GM21737 (cell line): ENCODE measurements around the gene KLHDC1.
A peak's percentile ranks its signal among the peaks of the same experiment; 100 is the strongest.
"Not testable (repeated sequence)": the region's sequence is repeated elsewhere in the genome, so short reads cannot be mapped to it uniquely, and the experiment has no call there.

Experiments
- ATAC-seq: cut with Tn5 transposase; IDR thresholded peaks from one replicate; pipeline ENCODE4 v1.9.1; 2021; ENCODE audit warnings: mild to moderate bottlenecking, moderate library complexity; ENCODE audit not compliant: unreplicated experiment

The KLHDC1 gene

DNA sequence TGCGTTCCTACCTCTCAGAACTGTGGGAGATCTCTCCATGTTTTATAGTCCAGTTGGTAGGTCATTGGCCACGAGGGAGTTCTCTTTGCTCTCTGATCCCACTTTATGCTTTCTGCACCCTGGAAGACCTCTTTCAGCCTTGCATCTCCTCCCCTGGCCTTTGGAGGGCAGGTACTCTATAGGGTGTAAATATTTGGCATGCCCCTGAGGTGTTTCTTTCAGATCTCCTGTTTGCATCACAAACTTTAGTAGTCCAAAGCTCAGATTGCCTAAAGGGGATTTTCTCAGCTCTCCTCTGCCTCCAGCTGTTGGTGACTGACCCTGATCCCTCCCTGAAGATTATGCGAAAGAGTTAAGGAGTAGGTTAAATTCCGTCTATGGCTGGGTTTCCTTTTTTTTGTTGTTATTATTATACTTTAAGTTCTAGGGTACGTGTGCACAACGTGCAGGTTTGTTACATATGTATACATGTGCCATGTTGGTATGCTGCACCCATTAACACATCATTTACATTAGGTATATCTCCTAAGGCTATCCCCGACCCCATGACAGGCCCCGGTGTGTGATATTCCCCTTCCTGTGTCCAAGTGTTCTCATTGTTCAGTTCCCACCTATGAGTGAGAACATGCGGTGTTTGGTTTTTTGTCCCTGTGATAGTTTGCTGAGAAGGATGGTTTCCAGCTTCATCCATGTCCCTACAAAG lies 29.0 kb downstream of the KLHDC1 start:
- not testable (repeated sequence) for ATAC-seq

DNA sequence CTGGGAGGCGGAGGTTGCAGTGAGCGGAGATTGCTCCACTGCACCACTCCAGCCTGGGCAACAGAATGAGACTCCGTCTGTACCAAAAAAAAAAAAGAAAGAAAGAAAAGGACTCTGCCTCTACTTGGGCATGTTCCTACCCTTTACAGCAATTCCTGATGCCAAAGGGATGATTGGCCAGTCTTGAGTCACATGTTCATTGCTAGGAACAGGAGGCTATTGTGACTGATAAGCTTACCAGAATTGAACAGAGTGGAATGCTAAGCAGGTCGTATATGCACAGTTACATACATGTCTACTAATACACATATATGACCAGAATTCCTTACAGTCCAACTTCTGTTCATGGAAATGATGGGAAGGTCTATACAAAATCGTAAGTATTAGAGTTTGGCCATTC lies 34.3 kb downstream of the KLHDC1 start:
- no peak for ATAC-seq

DNA sequence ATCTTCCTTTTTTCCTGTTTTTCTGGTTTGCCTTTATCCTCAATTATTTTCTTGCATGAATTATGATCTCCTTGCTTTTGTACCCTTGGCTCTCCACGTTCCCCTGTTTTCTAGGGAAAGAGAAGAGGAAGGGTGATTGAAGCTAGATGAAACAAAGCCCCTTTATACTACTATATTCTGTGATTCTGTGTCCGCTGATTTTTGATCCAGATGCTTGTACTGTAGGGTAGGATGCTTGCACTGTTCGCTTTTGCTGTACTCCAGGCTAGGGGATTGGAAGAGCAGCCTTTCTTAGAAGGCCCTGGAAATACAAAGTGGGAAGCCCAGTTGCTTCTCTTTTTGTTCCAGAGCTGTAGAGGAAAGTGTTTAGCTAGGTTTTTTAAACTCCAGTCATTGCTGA lies 40.0 kb downstream of the KLHDC1 start:
- no peak for ATAC-seq

DNA sequence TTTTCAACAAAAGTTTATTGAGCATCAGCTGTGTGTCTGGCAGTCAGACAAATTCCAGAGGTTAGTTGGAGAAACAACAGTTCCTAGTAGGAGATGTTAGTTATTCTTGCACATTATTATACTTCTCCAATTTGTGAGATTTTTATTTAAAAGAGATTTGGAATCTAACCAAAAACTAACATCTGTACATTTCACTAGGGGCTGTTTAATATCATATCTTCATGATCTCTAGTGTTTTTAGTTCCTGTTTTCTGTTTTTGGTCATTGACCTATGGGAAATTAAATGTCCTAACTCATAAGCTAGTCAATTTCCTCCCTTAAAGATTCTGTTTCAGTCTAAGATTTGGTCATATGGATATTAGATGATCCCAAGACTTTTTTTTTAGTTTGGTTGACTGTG lies 40.9 kb downstream of the KLHDC1 start:
- ATAC-seq: no peak

DNA sequence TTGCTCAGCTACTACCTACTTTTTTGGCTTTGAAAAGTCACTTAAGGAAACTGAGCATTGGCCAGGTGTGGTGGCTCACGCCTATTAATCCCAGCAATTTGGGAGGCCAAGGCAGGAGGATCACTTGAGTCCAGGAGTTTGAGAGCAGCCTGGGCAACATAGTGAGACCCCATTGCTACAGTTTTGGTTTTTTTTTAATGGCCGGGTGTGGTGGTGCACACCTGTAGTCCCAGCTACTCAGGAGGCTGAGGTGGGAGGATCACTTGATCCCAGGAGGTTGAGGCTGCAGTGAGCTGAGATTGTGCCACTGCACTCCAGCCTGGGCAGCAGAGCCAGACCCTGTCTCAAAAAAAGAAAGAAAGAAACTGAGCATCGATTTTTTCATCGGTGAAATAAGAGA lies 42.7 kb downstream of the KLHDC1 start:
- not testable (repeated sequence) for ATAC-seq

DNA sequence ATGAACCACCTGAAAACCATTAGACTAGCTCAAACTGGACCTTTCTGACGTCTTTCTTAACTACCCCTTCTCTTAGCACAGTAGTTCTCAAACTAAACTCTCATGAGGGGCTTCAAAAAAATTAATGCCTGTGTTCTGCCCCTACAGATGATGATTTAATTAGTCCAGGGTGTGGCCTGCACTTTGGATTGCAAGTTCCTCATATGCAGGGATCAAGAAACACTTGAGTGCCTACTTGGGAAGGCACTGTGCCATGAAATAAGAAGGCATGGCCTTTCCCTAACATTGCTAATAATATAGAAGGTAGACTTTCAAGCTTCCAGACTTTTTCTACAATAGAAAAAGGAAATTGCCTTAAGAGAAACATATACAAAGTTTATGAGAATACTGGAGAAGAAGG lies 52.3 kb downstream of the KLHDC1 start:
- ATAC-seq: no peak

DNA sequence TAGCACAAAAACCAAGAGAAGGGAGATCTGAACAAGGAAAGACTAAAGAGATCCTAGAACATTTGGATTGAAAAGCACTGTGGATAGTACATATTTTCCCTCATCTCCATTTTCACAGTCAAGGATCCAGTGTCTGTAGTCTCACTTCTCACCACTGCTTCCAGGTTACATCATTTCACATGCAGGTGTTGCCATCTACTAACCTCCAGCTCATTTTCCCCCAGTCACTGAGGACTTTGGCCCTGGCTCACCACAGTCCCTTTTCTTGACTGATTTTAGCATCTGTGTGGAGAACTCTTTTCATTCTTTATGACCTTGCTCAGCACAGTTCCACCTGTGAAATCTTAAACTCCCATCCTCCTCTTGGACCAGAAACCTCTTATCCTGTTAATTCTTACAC lies 53.6 kb downstream of the KLHDC1 start:
- ATAC-seq: not testable (repeated sequence)

DNA sequence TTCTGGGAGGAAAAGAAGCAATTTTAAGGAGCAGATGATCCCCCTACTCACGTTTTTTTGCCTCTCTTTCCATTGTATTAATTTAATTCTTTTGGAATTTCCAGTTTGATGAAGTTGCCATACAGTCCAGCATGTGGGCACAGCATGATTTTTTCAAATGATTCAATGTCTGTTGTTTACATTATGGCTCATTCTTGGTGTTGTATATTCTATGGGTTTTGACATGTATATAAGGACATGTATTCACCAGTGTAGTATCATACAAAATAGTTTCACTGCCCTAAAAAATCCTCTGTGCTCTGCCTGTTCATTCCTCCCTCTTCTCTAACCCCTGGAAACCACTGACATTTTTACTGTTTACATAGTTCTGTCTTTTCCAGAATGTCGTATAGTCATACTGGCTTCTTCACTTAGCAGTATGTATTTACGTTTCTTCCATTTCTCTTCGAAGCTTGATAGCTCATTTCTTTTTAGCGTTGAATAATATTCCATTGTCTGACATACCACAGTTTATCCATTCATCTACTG lies 61.7 kb downstream of the KLHDC1 start:
- no peak for ATAC-seq

DNA sequence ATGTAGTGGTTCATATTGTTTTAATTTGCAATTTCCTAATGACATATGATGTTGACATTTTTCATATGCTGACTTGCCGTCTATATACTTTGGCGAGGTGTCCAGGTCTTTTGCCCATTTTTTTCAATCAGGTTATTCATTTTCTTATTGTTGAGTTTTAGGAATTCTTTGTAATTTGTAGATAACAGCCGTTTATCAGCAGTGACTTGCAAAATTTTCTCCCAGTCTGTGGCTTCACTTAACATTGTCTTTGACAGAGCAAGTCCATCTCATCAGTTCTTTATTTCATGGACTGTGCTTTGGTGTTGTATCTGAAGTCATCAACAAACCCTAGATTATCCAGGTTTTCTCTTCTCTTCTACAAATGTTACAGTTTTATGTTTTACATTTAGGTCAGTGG lies 62.5 kb downstream of the KLHDC1 start:
- no peak for ATAC-seq

DNA sequence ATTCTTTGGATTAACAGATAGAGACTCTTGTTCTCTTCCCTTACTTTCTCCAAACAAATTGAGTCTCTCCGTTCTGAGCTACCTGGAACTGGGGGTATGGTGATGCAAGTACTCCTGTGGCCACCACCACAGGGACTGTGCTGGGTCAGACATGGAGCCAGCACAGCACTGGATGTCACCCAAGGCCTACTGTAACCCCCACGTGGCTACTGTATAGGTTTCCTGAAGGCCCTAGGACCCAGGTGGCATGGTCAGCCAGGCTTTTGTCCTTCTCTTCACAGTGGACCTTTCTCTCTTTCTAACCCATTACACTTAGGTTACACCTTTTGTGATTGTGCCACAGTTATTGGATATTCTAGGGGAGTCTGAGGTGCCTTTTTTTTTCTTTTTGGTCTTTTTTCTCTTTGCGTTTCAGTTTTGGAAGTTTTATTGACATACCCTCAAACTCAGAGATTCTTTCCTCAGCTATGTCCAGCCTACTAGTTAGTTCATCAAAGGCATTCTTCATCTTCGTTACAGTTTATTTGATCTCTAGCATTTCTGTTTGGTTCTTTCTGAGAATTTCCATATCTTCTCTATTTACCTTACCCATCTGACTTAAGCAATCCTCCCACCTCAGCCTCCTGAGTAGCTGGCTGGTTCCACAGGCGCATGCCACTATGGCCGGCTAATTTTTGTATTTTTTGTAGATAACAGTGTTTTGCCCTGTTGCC lies 69.1 kb downstream of the KLHDC1 start:
- no peak for ATAC-seq

DNA sequence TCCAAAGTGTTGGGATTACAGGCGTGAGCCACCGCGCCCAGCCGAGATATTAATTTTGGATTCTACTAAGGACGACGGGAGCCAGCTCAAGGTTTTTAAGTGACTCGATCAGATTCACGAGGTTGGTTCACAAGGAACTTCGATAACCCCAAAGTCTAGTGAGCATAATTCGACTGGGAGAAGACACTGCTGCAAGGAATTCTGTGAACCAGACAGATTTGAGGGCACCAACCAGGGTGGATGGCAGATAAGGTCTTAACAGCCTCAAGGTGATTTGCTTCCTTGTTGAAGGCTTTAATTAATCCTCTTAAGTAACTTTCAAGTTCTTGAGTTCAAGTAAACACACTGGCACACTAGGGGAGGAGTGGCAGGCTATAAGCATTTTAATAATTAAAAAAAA lies 73.9 kb downstream of the KLHDC1 start:
- ATAC-seq: no peak

DNA sequence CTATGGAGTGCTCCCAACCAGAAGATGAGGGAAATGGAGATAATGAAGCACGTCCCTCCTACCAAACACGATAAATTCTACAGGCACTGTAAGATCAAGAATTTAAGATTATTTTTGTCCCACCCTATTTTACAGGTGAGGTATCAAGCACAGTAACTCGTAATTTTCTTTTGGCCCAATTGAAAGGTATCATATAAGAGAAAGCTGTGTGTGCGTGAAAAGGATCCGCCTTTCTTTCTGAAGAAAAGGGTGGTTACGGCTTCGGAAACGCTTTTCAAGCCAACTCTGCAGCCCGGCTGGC lies 74.3 kb downstream of the KLHDC1 start:
- no peak for ATAC-seq

DNA sequence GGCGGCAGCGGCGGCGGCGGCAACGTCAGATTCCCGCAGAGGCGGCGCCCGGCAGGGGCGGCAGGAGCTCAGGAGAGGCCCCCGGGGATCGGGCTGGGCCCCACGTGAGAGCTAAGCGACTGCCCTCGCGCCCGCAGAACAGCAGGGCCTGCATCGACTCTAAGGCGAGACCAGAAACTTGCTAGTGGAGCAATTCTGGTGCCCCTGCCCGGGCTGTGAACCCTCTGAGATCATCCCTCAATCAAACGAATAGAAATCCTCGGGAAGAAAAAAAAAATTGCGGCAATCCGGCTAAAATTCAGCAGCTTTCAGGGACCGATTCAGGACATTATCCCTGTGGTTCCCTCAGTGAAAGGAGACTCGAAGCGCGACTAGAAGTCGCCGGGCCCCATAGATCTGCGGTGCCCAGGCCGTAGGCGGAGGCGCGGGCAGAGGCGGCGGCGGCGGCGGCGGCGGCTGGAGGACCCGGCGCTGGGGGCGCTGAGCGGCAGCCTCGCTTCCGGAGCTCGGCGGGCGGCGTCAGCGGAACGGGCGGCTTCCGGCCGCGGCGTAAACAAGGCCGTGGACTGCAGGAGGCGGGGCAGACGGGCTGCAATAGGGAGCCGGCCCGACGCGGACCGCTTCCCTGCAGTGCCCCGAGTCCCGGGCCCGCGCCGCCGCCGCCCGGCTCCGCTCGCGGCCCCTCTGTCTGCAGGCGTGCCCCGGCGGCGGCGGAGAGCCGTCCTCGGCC lies 74.8 kb downstream of the KLHDC1 start, which contains the start of gene KLHDC2:
TSS of gene KLHDC2 (plus strand) at position 583 of the 730 bp plus-strand sequence. CDS start 316 bp downstream, outside the sequence.
- ATAC-seq: peak; percentile 91

DNA sequence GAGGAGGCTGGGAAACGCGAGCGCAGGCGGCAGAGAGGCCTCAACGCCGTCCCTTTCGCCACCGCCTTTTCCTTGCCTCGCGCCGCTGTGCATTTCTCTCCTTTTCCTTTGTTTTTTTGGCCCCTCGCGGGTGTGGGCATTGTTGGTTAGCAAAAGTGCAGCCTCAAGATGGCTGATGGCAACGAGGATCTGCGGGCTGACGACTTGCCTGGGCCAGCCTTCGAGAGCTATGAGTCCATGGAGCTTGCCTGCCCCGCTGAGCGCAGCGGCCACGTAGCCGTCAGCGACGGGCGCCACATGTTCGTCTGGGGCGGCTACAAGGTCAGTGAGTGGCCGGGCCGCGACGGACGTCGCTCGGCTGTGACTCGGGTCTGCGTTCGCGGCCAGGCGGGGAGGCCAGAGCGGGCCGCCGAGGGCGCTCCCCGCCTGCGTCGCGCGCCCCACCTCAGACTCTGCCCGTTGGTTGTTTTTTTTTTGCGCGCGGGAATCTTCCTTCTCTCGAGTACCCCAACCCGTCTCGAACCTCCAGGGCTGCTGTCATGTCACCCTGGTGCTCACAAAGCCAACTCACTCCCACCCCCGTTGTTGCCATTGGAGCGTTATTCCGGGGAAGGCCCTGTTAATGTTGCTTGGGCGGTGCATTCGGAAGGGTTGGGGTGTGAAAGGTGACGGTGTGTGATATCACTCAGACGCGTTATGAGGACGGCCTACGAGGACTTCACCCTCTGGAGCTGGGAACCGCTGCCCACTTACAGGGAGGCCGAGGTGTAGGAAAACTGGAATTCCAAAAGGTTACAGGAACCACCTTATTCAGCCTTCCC lies 75.6 kb downstream of the KLHDC1 start:
- peak; percentile 38 for ATAC-seq

DNA sequence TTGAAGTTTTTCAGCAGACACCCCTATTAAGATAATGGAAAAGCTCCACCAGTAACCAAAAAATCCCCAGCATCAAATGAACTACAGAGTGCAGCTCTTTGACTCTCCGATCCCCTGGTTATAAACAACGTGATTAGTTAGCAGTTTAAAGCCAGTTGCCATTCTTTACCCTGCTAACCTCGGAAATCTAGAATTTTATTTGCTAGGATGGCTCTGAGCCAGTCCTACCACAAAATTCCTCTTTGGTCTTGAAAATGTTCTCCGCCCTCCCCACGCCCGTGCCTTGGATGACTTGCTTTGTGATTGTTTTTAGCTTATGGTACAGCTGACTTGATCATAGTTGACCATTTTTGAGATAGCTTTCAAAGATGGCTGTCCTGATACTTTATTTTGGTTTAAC lies 76.3 kb downstream of the KLHDC1 start:
- ATAC-seq: no peak

DNA sequence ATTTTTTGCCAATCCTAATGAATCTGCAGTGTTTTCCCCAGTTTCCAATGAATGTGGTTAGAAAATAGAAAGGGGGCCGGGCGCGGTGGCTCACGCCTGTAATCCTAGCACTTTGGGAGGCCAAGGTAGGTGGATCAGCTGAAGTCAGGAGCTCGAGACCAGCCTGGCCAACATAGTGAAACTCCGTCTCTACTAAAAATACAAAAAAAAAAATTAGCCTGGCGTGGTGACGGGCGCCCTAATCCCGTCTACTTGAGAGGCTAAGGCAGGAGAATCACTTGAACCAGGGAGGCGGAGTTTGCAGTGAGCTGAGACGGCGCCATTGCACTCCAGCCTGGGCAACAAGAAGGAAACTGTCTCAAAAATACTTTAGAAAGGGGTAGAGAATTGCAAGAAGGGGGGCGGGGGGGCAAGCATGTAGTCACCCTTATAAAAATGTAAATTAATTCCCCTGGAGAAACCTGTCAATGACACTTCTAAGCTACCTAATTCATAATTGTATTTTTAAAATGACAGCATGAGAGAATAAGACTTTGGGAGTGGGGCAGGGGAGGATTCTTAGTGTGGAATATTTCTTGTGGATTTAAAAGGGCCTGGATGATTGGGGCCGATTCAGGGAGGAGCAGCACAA lies 76.8 kb downstream of the KLHDC1 start:
- no peak for ATAC-seq

DNA sequence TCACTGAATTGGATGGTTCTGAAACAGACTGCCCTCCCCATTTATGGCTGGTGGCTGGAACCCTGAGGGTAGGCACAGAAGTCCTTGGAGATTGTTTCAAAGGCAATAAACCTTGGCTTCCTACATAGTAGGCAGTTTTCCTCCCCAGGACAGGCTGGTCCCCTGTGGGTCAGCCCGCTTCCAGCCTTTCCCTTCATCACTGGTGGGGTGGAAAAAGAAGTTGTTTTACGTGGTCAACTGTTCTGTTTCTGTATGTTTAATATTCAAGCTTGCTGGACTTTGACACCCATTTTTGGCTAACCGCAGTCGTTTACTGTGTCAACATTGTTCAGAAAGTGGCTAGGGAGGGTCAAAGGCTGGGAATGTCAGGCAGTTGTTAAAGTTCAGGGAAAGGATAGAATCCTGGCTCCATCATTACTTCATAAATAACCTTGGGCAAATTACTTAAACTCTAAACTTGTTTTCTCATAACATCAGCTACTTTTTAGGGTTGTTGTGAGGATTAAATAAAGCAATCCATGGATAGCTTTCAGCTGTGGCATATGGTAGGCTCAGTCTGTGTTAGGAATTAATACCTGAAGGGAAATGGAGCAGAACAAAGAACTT lies 77.4 kb downstream of the KLHDC1 start:
- no peak for ATAC-seq

DNA sequence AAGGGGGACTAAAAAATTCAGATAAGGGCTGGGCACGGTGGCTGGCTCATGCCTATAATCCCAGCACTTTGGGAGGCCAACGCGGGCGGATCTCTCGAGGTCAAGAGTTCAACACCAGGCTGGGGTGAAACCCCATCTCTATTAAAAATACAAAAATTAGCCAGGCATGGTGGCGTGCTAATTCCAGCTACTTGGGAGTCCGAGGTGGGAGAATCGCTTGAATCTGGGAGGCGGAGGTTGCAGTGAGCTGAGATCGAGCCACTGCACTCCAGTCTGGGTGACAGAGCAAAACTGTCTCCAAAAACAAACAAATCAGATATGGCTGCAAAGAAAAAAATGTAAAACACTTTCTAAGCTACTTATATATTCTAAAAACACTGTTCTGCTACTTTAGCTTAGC lies 78.8 kb downstream of the KLHDC1 start:
- ATAC-seq: not testable (repeated sequence)

DNA sequence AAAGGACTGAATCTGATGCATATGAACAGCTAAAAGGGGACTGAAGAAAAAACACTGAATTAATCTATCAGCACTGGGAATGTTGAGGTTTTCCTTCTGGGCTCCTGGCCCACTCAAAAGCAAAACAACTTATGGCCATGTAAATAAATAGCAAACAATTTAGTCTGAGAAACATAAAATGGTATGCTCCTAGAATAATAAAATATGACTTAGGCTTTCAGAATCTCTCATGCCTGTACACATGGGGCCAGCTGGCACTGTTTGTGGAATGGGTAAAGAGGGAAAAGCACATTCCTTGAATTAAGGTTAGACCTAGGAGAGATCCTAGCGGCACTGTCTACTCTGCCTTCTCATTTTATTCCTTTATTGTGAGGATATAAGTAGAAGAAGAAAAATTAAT lies 81.2 kb downstream of the KLHDC1 start:
- no peak for ATAC-seq

DNA sequence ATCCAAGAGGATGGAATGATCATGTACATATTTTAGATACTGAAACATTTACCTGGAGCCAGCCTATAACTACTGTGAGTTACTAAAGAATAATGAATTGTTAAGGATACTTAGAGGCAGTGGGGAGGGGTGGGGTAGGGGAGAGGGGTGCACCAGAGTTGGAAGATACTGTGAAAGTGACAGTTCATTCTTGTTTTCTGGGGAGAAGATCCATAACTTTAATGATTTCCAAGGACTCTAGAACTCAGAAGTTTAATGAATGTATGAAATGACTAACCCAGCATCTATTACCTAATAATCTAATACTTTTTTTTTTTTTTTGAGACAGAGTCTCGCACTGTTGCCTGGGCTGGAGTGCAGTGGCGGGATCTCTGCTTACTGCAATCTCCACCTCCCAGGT lies 85.5 kb downstream of the KLHDC1 start:
- ATAC-seq: no peak
